Stimulated activated CD8-positive, alpha-beta memory T cell treated with anti-CD3 and anti-CD28 coated beads, Interleukin-15, amount 100 ng/mL, for 24 hours (primary cell): ENCODE measurements around the gene AKR1C8.
"Not testable (repeated sequence)": the region's sequence is repeated elsewhere in the genome, so short reads cannot be mapped to it uniquely, and the experiment has no call there.

Experiments
- DNase-seq: peaks from one replicate; pipeline ENCODE4 v3.0.0-alpha.2; 2020; ENCODE audit warnings: low read depth

Gene AKR1C8

GRCh38 chr10:5165738-5166137, 19.2 kb downstream of the AKR1C8 start:
- no peak for DNase-seq

GRCh38 chr10:5163487-5163886, 21.5 kb downstream of the AKR1C8 start:
- DNase-seq, result no peak

- DNase-seq, result no peak
Observed at GRCh38 chr10:5159126-5159525, 25.8 kb downstream of the AKR1C8 start.

- no peak for DNase-seq
Observed at GRCh38 chr10:5157501-5157900, 27.4 kb downstream of the AKR1C8 start.

- no peak for DNase-seq
Observed at GRCh38 chr10:5155951-5156350, 29.0 kb downstream of the AKR1C8 start.

GRCh38 chr10:5151076-5151475, 33.9 kb downstream of the AKR1C8 start:
- no peak for DNase-seq

- DNase-seq, result no peak
Observed at GRCh38 chr10:5148678-5149032, 36.3 kb downstream of the AKR1C8 start.

GRCh38 chr10:5147981-5148677, 36.8 kb downstream of the AKR1C8 start:
- no peak for DNase-seq

- no peak for DNase-seq
Observed at GRCh38 chr10:5147255-5147980, 37.5 kb downstream of the AKR1C8 start.

- DNase-seq, result no peak
Observed at GRCh38 chr10:5146920-5147254, 38.1 kb downstream of the AKR1C8 start.

GRCh38 chr10:5143137-5143536, 41.8 kb downstream of the AKR1C8 start:
- no peak for DNase-seq

- no peak for DNase-seq
Observed at GRCh38 chr10:5142199-5142598, 42.8 kb downstream of the AKR1C8 start.

- DNase-seq, result not testable (repeated sequence)
Observed at GRCh38 chr10:5137699-5138098, 47.3 kb downstream of the AKR1C8 start.

- DNase-seq, result no peak
Observed at GRCh38 chr10:5136468-5137087, 48.4 kb downstream of the AKR1C8 start.

- DNase-seq, result no peak
Observed at GRCh38 chr10:5135581-5135980, 49.4 kb downstream of the AKR1C8 start.

GRCh38 chr10:5125315-5126044, 59.5 kb downstream of the AKR1C8 start:
- no peak for DNase-seq

GRCh38 chr10:5123886-5124285, 61.1 kb downstream of the AKR1C8 start:
- no peak for DNase-seq

GRCh38 chr10:5119997-5120396, 65.0 kb downstream of the AKR1C8 start:
- DNase-seq, result not testable (repeated sequence)

GRCh38 chr10:5117026-5117425, 67.9 kb downstream of the AKR1C8 start:
- no peak for DNase-seq

- no peak for DNase-seq
Observed at GRCh38 chr10:5116621-5117020, 68.3 kb downstream of the AKR1C8 start.

GRCh38 chr10:5109861-5110260, 75.1 kb downstream of the AKR1C8 start:
- not testable (repeated sequence) for DNase-seq

- DNase-seq, result no peak
Observed at GRCh38 chr10:5108658-5109416, 76.1 kb downstream of the AKR1C8 start.
